OCI-LY7 (cell line): ENCODE measurements around the gene PLEKHG4B.

Source experiments
- EZH2phosphoT487 ChIP-seq: fragments of 200-600 bp; sonication (generic); IDR thresholded peaks from 2 replicates; pipeline ENCODE4 v1.6.1; 2018; ENCODE audit warnings: low read depth, borderline replicate concordance, mild to moderate bottlenecking, mixed run types, antibody characterized with exemption, low read length, moderate library complexity, mixed read lengths
- TF ChIP-seq, protein P1 (sequence below): fragments of 200-600 bp; sonication (generic); conservative IDR thresholded peaks from 2 replicates; pipeline ENCODE4 v1.5.1; 2014; ENCODE audit warnings: mild to moderate bottlenecking, antibody characterized with exemption, low read length, moderate library complexity, mixed read lengths

GRCh38 chr5:141211-141610 lies 49.2 kb downstream of the PLEKHG4B start:
- TF ChIP-seq, protein P1, sequence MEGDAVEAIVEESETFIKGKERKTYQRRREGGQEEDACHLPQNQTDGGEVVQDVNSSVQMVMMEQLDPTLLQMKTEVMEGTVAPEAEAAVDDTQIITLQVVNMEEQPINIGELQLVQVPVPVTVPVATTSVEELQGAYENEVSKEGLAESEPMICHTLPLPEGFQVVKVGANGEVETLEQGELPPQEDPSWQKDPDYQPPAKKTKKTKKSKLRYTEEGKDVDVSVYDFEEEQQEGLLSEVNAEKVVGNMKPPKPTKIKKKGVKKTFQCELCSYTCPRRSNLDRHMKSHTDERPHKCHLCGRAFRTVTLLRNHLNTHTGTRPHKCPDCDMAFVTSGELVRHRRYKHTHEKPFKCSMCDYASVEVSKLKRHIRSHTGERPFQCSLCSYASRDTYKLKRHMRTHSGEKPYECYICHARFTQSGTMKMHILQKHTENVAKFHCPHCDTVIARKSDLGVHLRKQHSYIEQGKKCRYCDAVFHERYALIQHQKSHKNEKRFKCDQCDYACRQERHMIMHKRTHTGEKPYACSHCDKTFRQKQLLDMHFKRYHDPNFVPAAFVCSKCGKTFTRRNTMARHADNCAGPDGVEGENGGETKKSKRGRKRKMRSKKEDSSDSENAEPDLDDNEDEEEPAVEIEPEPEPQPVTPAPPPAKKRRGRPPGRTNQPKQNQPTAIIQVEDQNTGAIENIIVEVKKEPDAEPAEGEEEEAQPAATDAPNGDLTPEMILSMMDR: no peak
- TF ChIP-seq EZH2phosphoT487: no peak
